Posterior cingulate gyrus (tissue), 11 donors: ENCODE measurements around the gene SHOC2.
A peak's percentile ranks its signal among the peaks of the same experiment; 100 is the strongest.

ENCODE experiments used
- DNase-seq, 10 donors: peaks; one replicate each; pipeline versions ENCODE4 v3.0.0 to v3.0.0-alpha.2; 2020 to 2021; ENCODE audit warnings: mixed read lengths in 3 of 10
- intact Hi-C: fragments of 100-400 bp; cut with DNase I; formaldehyde crosslinking; loops from one replicate; pipeline ENCODE4 v1.15.1; 2023

SHOC2 gene

DNA sequence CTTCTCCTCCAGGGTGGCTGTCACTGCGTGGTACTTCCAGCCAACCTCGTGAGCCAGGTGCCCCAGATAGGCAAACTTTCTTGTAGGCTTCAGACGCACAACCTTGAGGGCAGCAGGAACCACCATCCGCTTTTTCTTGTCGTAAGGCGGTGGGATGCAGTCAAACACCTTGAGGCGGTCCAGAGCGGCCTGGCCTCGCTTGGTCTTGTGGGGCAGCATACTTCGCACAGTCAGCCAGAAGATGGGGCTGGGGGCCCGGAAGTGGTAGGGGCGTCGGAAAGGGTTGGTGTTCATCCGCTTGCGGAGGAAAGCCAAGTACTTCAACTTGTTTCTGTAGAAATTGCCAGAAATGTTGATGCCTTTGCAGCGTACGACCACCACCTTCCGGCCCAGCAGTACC is 17.4 kb downstream of the SHOC2 start:
- peak in 2 of 10 donors; percentile 45 to 63 for DNase-seq
- intact Hi-C loops: no loop called here

DNA sequence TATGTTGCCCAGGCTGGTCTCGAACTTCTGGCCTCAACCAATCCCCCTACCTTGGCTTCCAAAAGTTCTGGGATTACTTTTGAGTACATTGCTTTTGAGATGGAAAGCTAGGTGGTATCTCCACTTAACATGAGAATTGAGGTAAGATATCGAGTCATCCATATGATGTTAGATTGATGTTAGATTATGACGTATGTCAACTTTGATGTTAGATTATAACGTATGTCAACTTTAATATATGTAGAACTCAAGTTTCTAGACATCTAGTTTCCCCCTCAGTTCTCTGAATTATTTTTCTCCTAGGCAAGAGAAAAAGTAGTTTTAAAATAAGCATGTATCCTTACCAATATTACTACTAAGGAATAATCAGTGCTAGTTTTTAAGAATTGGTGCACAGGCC is 20.0 kb downstream of the SHOC2 start:
- intact Hi-C loops: no loop called here
- DNase-seq: no peak

DNA sequence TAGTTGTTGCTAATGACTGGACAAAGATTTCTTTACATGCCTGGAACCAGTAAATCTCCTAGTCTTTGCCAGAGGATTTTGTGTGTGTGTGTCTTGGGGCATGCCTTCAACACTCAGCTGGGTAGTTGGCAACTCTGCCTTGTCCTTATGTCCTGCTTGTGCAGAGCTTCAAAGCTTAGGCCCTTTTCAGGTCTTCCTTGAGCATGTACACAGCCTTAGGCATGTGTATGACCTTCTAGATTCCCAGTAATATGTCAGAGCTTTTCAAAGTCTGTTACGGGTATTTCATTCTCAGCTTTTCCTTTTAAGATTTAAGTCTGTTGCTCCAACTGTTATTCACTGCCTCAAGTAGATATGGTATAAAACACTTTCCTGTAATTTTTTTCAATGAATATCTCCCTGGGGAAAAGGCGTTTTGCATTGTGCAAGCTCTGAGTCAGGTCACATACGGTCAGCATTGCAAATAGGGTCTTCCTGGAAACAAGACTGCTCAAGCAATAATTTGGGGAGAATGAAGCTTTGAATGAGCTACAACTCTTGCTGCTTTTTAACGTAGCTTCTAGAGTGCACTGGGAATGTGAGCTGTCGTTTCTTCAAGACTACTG is 25.5 kb downstream of the SHOC2 start:
- DNase-seq: no peak
- intact Hi-C loops: no loop called here

DNA sequence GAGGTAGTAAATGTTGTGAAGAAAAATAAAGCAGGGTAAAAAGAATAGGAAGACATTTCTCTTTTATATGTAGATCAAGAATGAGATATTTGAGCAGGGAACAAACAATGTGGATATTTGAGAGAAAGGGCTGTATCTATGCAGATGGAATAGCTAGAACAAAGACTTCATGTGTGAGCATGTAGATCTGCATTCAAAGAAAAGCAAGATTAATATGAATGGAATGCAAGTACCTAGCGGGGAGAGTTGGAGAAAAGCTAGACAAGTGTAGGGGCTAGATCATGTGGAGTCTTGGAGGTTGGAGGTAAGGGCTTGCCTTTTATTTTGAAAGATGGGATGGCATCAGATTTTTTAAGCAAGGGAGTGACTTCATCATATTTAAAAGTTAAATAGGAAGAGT is 27.1 kb downstream of the SHOC2 start:
- intact Hi-C loops: no loop called here

DNA sequence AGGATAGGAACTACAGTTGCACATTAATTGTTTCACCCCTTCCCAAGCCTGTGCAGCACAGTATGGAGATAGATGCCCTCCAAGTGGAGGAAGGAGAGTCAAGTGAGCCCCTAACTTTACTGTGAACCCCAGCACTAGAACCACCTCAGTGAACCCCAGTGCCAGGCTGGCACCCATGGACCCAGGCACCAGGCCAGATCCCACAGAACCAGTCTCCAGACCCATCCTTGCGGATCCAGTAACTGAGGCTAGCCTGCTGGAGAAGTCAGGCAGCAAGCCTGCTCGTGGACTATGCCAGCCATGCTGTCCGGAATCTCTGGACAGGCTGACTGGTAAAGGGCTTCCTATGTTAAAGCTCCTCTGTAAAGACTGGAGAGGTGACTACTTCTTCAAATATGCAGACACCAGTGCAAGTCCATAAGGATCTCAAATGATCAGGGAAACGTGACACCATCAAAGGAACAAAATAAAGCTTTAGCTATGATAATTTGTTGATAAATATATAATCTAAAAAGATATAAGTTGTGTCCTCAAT is 27.7 kb downstream of the SHOC2 start:
- DNase-seq: no peak
- intact Hi-C loops: no loop called here

More for the DNA sequence above, 27.1 kb downstream of the SHOC2 start:
- DNase-seq: no peak

DNA sequence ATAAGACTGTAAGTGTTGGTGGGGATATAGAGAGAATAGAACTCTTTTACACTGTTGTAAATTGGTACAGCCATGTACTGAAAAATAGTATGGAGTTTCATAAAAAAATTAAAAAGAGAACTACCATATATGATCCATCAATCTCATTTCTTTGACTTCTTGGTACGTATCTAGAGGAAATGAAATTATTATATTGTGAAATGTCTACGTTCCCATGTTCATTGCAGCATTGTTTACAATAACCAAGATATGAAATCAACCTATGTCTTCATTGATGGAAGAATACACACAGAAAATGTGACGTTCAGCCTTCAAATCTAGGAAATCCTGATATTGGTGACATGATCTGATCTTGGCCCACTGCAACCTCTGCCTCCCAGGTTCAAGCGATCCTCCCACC is 32.0 kb downstream of the SHOC2 start:
- intact Hi-C loops: no loop called here
- no peak for DNase-seq

DNA sequence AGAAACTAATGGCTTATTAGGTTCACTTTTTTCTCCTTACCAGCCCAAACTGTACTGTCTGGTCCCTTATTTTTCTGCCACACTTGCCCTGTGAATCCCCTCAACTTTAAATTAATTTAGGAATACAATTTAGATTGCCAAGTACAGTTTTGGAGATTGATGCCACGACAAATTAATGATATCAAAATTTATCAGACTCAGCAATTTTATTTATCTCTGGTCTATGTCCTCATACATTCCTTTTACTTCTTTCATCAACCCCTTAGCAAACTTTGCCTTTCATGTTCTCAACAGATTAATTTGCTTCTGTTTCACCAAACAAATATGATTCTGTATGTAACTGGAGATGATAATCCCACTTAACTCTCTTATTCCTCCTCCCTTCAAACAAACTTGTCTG is 38.2 kb downstream of the SHOC2 start:
- intact Hi-C loops: no loop called here
- no peak for DNase-seq

DNA sequence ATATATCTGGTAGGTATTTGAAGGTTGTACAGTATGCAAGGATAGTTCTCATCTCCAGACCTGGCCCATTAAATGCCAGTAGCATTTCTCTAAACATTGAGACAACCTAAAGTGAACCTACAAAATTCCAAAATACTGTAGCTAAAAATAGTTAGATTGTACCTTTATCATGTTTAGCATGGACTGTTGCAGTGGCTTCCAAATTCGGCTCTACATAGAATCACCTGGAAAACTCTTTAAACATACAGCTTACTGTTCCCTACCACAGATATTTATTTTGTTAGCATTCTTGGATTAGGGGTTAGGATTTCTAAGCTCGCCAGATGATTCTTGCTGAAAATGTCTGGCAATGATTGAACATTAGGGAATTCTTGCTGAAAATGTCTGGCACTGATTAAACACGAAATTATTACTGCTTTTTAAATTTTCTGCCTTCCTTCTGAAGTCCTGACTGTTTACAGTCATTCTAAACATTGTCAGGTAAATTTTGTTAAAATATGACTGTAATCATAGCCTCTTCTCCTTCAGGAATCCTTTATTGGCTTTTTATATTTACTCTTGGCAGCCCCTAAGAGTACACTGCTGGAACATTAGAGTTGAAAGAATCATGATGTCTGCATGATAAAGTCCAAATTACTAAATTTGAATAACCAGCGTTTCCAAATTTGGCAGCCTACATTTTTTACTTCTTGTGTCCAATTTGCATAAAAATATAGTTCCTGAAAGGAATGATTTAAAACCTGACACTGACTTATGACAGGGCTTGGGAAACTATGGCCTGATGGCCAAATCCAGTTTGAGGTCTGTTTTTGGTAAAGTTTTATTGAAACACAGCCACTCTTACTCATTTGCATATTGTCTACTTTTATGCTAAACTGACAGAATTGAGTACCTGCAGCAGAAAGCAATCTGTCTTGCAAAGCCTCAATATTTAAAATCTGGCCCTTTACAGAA is 40.3 kb downstream of the SHOC2 start:
- DNase-seq: no peak
- intact Hi-C loops: no loop called here

DNA sequence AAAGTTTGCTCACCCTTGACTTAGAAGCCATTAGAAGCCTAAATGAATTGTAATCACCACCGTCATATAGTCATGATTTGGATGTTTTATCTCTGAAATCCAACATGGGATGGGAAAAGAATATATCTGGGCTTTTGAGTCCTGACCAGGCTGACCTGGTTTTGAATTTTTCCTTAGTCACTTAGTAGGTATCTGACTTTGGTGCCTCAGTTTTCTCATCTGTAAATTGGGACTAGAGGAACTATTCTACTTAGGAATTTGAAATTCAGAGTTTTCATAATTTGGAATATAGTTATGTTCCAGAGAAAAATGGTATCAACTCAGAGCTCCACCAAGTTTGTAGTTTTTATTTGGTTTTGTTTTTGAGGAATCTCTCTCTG is 40.9 kb downstream of the SHOC2 start:
- DNase-seq: no peak
- intact Hi-C loops: no loop called here

DNA sequence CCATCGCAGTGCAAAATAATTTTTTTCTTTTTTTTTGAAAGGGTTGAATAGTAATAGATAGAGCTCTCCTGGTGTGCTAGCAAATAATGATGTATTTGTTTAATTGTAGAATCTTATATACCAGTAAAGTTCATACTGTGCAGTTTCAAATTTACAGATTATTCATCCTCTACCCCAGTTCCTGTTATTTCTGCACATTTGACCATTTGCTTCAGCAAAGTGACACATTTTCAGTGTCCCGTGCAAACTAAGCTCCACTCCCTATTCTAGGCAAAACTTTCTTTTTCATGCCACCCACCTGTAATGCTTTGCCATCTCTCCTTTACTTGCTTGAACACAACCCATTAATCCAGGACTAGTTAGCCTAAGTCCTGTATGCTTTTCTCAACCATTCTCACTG is 43.0 kb downstream of the SHOC2 start:
- intact Hi-C loops: no loop called here
- DNase-seq: no peak

DNA sequence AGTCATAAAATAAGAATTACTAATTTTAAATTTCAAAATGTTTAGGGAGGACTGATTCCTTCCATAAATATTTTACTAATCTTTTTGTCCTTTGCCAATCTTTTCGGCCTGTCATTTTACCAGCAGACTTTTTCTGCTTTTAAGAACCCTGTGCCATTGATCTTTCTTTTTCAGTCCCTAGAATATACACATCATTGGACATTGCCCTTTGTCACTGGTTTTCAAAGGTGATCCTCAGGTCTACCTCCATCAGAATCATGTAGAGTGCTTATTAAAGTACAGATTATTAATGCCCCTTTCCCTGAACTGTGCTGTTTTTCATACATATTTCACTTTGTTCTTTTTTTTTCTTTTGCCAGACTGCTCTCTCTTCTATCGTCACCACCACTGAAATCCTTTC is 43.8 kb downstream of the SHOC2 start:
- intact Hi-C loops: no loop called here
- DNase-seq: no peak

DNA sequence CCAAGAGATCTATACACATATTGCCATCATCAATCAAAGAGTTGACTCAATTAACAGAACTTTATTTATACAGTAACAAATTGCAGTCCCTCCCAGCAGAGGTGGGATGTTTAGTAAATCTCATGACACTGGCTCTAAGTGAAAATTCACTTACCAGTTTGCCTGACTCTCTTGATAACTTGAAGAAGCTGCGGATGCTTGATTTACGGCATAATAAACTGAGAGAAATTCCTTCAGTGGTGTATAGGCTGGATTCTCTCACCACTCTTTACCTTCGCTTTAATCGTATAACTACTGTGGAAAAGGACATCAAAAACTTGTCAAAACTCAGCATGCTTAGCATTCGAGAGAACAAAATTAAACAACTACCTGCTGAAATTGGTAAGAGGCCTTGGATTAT is 45.3 kb downstream of the SHOC2 start:
- intact Hi-C loops: no loop called here
- DNase-seq: no peak

DNA sequence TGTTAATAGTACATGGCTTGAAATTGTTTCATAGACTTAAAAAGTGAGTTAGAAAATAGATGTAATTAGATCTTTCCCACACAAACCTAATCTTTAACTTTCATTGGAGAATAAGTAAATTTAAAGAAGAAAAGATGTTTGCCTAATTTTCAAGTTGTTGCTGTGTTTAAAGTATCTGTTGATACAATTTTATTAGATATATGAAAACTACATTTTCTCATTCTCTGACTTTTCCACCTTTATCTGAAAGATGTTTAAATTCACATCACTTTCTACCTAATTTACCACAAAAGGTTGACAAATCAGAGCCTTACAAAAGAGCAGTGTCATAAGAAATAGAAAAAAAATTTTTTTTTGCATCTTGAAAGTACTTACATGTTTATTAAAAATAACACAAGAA is 45.8 kb downstream of the SHOC2 start:
- DNase-seq: no peak
- intact Hi-C loops: no loop called here

DNA sequence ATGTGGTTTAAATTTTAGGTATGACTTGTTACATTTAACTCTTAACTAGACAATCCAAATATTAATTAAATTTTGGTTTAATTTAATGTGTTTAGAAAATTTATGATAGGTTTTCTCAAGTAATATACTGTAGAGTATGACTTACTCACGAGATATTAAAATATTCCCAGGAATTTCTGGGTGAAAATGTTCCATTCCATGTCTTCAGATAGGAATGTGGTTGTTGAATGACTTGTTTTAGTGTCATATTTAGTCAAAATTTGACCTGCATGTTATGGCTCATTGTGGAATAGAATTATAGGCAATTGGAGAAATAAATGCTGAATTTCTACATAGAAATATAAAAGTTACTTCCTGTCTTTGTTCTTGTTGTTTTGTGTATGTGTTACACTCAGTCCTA is 46.7 kb downstream of the SHOC2 start:
- intact Hi-C loops: no loop called here
- DNase-seq: no peak

DNA sequence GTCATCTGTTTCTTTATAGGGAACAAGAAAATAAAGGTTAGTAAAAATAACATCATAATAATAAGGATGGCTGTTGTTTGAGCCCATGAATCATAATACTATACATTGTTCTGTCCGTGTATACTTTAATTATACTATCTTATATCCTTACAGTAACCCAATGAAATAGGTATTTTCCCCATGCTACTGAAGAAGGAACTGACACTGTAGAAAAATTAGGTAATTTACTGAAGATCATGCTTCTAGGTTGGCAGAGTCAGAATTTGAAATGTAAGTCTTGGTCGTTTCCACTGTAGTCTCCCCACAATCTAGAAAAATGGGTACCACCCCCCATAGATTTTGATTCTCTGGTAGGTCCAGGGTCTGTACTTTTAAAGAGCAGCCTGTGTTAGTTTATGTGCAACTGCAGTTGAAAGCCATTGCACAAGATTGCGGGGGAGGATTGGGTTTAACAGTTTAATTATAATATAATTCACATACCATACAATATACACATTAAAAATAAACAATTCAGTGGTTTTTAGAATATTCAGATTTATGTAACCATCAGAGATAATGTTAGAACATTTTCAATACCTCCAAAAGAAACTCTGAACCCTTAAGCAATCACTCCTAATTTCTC is 47.7 kb downstream of the SHOC2 start:
- no peak for DNase-seq
- intact Hi-C loops: no loop called here

DNA sequence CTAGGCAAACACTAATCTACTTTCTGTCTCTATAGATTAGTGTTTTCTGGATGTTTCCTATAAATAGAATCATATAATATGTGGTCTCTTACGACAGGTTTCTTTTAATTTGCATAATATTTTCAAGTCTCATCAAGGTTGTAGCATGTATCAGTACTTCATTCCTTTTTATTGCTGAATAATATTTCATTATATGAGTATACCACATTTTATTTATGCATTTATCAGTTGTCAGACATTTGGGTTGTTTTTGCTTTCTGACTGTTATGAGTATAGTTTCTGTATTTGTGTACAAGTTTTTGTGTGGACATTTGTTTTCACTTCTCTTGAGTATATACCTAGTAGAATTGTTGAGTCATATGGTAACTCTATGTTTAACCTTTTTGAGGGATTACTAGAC is 48.2 kb downstream of the SHOC2 start:
- intact Hi-C loops: no loop called here
- DNase-seq: no peak

DNA sequence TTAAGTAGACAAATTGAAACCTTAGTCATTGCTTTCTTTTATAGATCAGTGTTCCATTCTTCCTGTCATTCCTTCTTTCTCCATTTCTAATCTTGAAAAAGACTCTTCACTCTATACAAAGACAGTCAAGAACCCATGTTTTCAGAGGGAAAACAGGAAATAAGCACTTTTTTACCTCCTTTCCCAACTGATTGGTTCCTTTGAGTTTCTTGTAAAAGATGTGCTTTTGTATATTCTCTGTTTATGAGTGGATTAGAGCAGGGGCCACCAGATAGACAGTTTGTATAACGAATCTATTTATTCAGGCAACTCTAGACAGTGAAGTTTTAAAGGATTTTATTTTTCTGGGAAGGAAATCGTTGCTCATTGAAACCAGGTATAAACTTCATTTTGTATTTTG is 49.8 kb downstream of the SHOC2 start:
- intact Hi-C loops: no loop called here
- no peak for DNase-seq

DNA sequence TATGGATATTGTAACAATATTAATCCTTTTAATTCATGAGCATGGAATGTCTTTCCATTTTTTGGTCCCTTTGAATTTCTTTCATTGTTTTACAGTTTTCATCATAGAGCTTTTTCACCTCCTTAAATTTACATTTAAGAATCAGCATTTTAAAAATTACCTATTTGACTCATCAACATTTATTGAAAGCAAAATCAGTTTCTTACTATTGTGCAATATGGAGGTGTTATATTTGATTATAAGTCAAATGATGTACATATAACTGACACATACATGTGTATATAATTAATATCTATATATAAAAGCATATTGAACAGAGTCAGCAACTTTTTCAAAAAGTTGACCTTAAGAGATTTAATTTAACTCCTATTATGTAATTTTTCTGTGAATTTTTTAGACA is 52.2 kb downstream of the SHOC2 start:
- intact Hi-C loops: no loop called here
- DNase-seq: no peak

DNA sequence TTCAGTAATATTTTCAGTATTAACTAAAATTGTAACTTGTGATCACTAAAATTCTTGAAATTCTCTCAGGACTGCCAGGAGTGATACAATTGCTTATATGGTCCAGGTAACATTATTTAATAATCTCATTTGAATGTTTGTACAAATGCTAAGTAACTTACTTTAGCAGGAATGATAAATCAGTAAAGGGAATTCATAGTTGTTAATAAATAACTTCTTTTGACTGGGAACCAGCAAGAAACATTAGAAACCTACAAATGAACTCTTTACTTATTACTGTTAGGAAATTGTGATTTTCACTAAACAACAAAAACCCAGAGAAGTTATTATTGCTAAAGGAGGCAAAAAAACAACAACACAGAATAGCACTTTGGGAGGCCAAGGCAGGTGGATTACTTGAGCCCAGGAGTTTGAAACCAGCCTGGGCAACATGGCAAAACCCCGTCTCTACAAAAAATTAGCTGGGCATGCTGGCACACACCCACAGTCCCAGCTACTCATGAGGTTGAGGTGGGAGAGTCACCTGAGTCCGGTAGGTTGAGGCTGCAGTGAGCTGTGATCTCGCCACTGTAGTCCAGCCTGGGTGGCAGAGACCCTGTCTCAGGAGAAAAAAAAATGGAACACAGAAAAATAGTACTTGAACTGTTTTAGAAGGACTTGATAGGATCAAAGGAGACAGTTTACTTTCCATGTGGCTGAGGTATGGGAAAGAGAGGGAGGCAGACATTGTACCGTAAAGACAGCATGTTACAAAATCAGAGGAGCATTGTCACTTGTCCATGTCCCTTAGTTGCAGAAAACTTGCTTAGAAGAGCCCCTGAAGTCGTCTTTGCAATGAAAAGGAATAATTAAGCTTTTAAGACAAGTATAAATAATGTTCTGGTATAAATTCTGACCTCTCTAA is 53.1 kb downstream of the SHOC2 start:
- peak in 1 of 10 donors; percentile 43 for DNase-seq
- intact Hi-C loops: no loop called here

DNA sequence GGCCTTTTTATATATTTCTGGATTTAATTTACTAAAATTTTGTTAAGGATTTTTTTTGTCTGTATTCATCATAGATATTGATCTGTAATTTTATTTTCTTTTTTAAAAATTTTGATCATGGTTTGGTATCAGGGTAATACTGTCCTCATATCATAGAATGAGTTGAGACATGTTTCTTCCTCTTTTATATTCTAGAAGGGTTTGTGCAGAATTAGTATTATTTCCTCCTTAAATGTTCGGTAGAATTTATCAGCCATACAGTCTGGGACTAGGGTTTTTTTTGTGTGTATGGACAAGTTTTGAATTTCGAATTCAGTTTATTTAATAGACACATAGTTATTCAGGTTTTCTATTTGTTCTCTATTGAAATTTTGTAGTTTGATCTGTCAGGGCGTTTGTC is 54.0 kb downstream of the SHOC2 start:
- intact Hi-C loops: no loop called here
- no peak for DNase-seq

DNA sequence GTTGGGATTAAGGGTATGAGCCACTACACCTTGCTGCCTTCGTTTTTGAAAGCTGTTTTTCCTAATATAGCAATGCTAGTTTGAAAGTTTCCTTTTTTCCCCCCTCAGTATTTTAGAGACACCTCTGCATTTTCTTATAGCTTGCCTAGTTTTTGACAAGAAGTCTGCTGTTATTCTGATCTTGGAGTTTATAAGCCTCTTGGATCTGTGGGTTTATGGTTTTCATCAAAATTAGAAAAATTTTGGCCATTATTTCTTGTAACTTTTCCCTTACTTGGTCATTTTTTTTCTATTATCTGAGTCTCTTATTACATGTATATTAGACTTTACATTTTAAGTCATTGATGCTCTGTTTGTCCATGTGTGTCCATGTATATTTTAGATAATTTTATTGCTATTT is 57.2 kb downstream of the SHOC2 start:
- intact Hi-C loops: no loop called here
- no peak for DNase-seq
